MM.1S (cell line): ENCODE results near the gene SYTL2.

Source experiments
- EZH2 ChIP-seq: fragments of 300-600 bp; sonication (generic); optimal IDR thresholded peaks from 2 replicates; pipeline ENCODE3; 2017; ENCODE audit warnings: low read depth, mild to moderate bottlenecking, antibody characterized with exemption, low read length, mixed read lengths
- TF ChIP-seq, protein P1 (sequence below): fragments of 300-600 bp; sonication (generic); IDR thresholded peaks from 2 replicates; pipeline ENCODE4 v1.5.1; 2016; ENCODE audit warnings: antibody characterized with exemption, low read length, mixed read lengths

DNA sequence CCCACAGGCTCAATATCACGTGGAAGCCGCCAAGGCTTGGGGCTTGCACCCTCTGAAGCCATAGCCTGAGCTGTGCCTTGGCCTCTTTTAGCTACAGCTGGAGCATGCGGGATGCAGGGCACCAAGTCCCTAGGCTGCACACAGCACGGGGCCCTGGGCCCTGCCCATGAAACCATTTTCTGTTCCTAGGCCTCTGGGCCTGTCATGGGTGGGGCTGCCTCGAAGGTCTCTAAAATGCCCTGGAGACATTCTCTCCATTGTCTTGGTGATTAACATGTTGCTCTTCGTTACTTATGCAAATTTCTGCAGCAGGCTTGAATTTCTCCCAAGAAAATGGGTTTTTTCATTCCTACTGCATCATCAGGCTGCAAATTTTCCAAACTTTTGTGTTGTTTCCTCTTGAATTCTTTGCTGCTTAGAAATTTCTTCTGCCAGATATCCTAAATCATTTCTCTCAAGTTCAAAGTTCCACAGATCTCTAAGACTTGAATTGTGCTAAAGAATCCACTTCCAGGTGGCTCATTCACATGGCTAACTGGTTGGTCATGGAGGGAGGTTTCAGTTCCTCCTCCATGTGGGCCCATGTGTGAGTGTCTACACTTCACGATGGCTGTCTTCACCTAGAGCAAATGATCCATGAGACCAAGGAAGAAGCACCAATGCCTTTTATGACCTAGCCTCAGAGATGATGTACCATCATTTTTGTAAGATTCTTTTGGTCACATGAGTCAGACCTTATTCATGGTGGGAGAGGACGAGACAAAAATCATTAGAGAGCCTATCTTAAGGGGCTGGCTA is 138.6 kb downstream of the SYTL2 start:
- TF ChIP-seq, protein P1, sequence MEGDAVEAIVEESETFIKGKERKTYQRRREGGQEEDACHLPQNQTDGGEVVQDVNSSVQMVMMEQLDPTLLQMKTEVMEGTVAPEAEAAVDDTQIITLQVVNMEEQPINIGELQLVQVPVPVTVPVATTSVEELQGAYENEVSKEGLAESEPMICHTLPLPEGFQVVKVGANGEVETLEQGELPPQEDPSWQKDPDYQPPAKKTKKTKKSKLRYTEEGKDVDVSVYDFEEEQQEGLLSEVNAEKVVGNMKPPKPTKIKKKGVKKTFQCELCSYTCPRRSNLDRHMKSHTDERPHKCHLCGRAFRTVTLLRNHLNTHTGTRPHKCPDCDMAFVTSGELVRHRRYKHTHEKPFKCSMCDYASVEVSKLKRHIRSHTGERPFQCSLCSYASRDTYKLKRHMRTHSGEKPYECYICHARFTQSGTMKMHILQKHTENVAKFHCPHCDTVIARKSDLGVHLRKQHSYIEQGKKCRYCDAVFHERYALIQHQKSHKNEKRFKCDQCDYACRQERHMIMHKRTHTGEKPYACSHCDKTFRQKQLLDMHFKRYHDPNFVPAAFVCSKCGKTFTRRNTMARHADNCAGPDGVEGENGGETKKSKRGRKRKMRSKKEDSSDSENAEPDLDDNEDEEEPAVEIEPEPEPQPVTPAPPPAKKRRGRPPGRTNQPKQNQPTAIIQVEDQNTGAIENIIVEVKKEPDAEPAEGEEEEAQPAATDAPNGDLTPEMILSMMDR: no peak
- no peak for TF ChIP-seq EZH2
